ENCODE measurements around the gene LRIT2. TPM values are rescaled to one million over a fixed set of nuclear protein-coding genes. Genes with fewer than 3 reads are reported as not detected.

LRIT2 gene
- total RNA-seq, 4 donors from 2014 or later: not detected

DNA sequence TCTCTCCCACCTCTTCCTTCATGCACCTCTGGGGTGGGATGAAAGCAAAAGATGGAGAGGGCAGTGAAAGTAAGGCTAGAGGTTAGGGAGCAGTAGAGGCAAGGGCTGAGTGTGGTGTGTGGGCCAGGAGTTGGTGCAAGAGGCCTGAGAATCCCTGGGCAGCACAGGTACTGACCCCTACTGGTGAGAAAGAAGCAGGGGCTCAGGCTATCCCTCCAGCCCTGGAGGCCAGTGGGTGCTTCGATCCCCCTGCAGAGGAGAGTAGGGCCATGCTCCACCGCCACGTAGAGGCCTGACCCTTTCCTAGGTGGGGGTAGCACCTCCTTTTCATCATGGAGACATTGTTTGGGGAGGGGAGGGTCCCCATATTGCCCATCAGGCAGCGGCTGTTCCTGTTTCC lies 21.2 kb downstream of the LRIT2 start:
- DNase-seq (no peak), ATAC-seq (no peak)
- intact Hi-C loops (cut with DNase I; ENCODE audit: low total_unique reads) (no loop called here), in situ Hi-C loops (cut with MboI; ENCODE audit: low sequenced_read_pairs in 4 of 4) (no loop called here)
- TF ChIP-seq POLR2A (IDR thresholded peaks at IDR 0.05) (no peak), CTCF (IDR thresholded peaks at IDR 0.05 in 4 of 5, conservative IDR thresholded peaks at IDR 0.05 in 1 of 5) (no peak)
- Histone ChIP-seq H3K27me3 (peaks cover 0 to 3% (median 0%) of the 10 kb centered on the region in 3 donors), H3K4me1 (no peaks in the 10 kb centered on the region), H3K36me3 (no peaks in the 10 kb centered on the region), H3K9me3 (no peaks in the 10 kb centered on the region), H3K27ac (no peak overlapping the region), H3K4me3 (no peak overlapping the region)

GRCh38 chr10:84202349-84202748 lies 23.0 kb downstream of the LRIT2 start:
- no peak for DNase-seq
- ATAC-seq: no peak
- intact Hi-C loops (cut with DNase I; ENCODE audit: low total_unique reads): no loop called here
- H3K36me3 ChIP-seq: no peaks in the 10 kb centered on the region
- no peaks in the 10 kb centered on the region for H3K9me3 ChIP-seq
- peaks cover 0 to 3% (median 0%) of the 10 kb centered on the region in 3 donors for H3K27me3 ChIP-seq
- no peak overlapping the region for H3K27ac ChIP-seq
- in situ Hi-C loops (cut with MboI; ENCODE audit: low sequenced_read_pairs in 4 of 4): no loop called here
- TF ChIP-seq CTCF (IDR thresholded peaks at IDR 0.05 in 4 of 5, conservative IDR thresholded peaks at IDR 0.05 in 1 of 5) (no peak), POLR2A (IDR thresholded peaks at IDR 0.05) (no peak)
- no peak overlapping the region for H3K4me3 ChIP-seq
- H3K4me1 ChIP-seq: no peaks in the 10 kb centered on the region

GRCh38 chr10:84201682-84202081 lies 23.7 kb downstream of the LRIT2 start:
- Histone ChIP-seq H3K36me3 (no peaks in the 10 kb centered on the region), H3K27me3 (peaks cover 0 to 3% (median under 1%) of the 10 kb centered on the region in 3 donors), H3K27ac (no peak overlapping the region), H3K9me3 (no peaks in the 10 kb centered on the region), H3K4me1 (no peaks in the 10 kb centered on the region), H3K4me3 (no peak overlapping the region)
- in situ Hi-C loops (cut with MboI; ENCODE audit: low sequenced_read_pairs in 4 of 4) (no loop called here), intact Hi-C loops (cut with DNase I; ENCODE audit: low total_unique reads) (no loop called here)
- DNase-seq: no peak
- TF ChIP-seq POLR2A (IDR thresholded peaks at IDR 0.05) (no peak), CTCF (IDR thresholded peaks at IDR 0.05 in 4 of 5, conservative IDR thresholded peaks at IDR 0.05 in 1 of 5) (no peak)
- ATAC-seq: no peak

- no peak for DNase-seq
- intact Hi-C loops (cut with DNase I; ENCODE audit: low total_unique reads) (no loop called here), in situ Hi-C loops (cut with MboI; ENCODE audit: low sequenced_read_pairs in 4 of 4) (no loop called here)
- no peak overlapping the region for H3K27ac ChIP-seq
- H3K4me3 ChIP-seq: no peak overlapping the region
- TF ChIP-seq POLR2A (IDR thresholded peaks at IDR 0.05): no peak
- no peak for TF ChIP-seq CTCF (IDR thresholded peaks at IDR 0.05 in 4 of 5, conservative IDR thresholded peaks at IDR 0.05 in 1 of 5)
- H3K9me3 ChIP-seq: no peaks in the 10 kb centered on the region
- peaks cover 0 to 5% (median 3%) of the 10 kb centered on the region in 3 donors for H3K27me3 ChIP-seq
- ATAC-seq: no peak
- no peaks in the 10 kb centered on the region for H3K4me1 ChIP-seq
- H3K36me3 ChIP-seq: no peaks in the 10 kb centered on the region
These were observed 24.1 kb downstream of the LRIT2 start for GRCh38 chr10:84201244-84201606.

- in situ Hi-C loops (cut with MboI; ENCODE audit: low sequenced_read_pairs in 4 of 4) (no loop called here), intact Hi-C loops (cut with DNase I; ENCODE audit: low total_unique reads) (no loop called here)
- Histone ChIP-seq H3K4me3 (no peak overlapping the region), H3K27ac (no peak overlapping the region), H3K4me1 (no peaks in the 10 kb centered on the region), H3K27me3 (peaks cover under 1 to 9% (median 3%) of the 10 kb centered on the region in 3 donors), H3K36me3 (no peaks in the 10 kb centered on the region), H3K9me3 (no peaks in the 10 kb centered on the region)
- no peak for TF ChIP-seq POLR2A (IDR thresholded peaks at IDR 0.05)
- TF ChIP-seq CTCF (IDR thresholded peaks at IDR 0.05 in 4 of 5, conservative IDR thresholded peaks at IDR 0.05 in 1 of 5): no peak
- DNase-seq: no peak
- ATAC-seq: no peak
These were observed 24.7 kb downstream of the LRIT2 start for GRCh38 chr10:84200537-84201243.
